ENCODE measurements around the gene KCNN3. TPM values are rescaled to one million over a fixed set of nuclear protein-coding genes. Genes with fewer than 3 reads are reported as not detected.
A peak's percentile ranks its signal among the peaks of the same experiment; 100 is the strongest.

KCNN3 gene
- total RNA-seq, 1 experiment from 2014 or later = 0.26 TPM

- Histone ChIP-seq H2AFZ (ENCODE audit: low read length) (no peak overlapping the region), H3K79me2 (ENCODE audit: low read length) (no peaks in the 10 kb centered on the region), H3K9me3 (ENCODE audit: low read length) (no peaks in the 10 kb centered on the region), H3K27me3 (ENCODE audit: low read length) (peaks cover 9% of the 10 kb centered on the region; the same call in 1 of the 2 replicates), H3K36me3 (ENCODE audit: low read depth, low read length) (no peaks in the 10 kb centered on the region), H4K20me1 (ENCODE audit: low read length) (no peaks in the 10 kb centered on the region), H3K4me2 (ENCODE audit: low read length) (no peak overlapping the region), H3K27ac (ENCODE audit: low read length) (no peak overlapping the region), H3K9ac (ENCODE audit: low read length) (no peak overlapping the region), H3K4me1 (ENCODE audit: insufficient read depth, low read length) (no peaks in the 10 kb centered on the region), H3K4me3 (ENCODE audit: low read length) (no peak overlapping the region), H3F3A (ENCODE audit: low read length, unreplicated experiment) (no peaks in the 10 kb centered on the region), H3K9me2 (replicated peaks; ENCODE audit: low read length) (no peaks in the 10 kb centered on the region)
- BruUV-seq (replicated peaks) = no TSS peak
- TF ChIP-seq EZH2 (IDR thresholded peaks at IDR 0.05; ENCODE audit: low read length, unreplicated experiment) (no peak), EZH2phosphoT487 (IDR thresholded peaks at IDR 0.05; ENCODE audit: borderline replicate concordance, low read length) (no peak)
- TF ChIP-seq, protein P1, sequence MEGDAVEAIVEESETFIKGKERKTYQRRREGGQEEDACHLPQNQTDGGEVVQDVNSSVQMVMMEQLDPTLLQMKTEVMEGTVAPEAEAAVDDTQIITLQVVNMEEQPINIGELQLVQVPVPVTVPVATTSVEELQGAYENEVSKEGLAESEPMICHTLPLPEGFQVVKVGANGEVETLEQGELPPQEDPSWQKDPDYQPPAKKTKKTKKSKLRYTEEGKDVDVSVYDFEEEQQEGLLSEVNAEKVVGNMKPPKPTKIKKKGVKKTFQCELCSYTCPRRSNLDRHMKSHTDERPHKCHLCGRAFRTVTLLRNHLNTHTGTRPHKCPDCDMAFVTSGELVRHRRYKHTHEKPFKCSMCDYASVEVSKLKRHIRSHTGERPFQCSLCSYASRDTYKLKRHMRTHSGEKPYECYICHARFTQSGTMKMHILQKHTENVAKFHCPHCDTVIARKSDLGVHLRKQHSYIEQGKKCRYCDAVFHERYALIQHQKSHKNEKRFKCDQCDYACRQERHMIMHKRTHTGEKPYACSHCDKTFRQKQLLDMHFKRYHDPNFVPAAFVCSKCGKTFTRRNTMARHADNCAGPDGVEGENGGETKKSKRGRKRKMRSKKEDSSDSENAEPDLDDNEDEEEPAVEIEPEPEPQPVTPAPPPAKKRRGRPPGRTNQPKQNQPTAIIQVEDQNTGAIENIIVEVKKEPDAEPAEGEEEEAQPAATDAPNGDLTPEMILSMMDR (conservative IDR thresholded peaks at IDR 0.05; ENCODE audit: low read depth, low read length) = no peak
- ATAC-seq = no peak
- POLR2A ChIA-PET (ENCODE audit: unreplicated experiment) = no interaction called here
- intact Hi-C loops (cut with micrococcal nuclease) = no loop called here
- CTCF ChIA-PET = no interaction called here
- no peak for DNase-seq
Observed at GRCh38 chr1:154716011-154716410, 154.1 kb downstream of the KCNN3 start.

- Histone ChIP-seq H3K9me2 (replicated peaks; ENCODE audit: low read length) (no peaks in the 10 kb centered on the region), H3K4me3 (ENCODE audit: low read length) (no peak overlapping the region), H3K9me3 (ENCODE audit: low read length) (no peaks in the 10 kb centered on the region), H3K9ac (ENCODE audit: low read length) (no peak overlapping the region), H2AFZ (ENCODE audit: low read length) (no peak overlapping the region), H3K4me1 (ENCODE audit: insufficient read depth, low read length) (no peaks in the 10 kb centered on the region), H3K79me2 (ENCODE audit: low read length) (no peaks in the 10 kb centered on the region), H4K20me1 (ENCODE audit: low read length) (no peaks in the 10 kb centered on the region), H3K4me2 (ENCODE audit: low read length) (no peak overlapping the region), H3F3A (ENCODE audit: low read length, unreplicated experiment) (no peaks in the 10 kb centered on the region), H3K27me3 (ENCODE audit: low read length) (peaks cover 9% of the 10 kb centered on the region; the same call in 1 of the 2 replicates), H3K36me3 (ENCODE audit: low read depth, low read length) (no peaks in the 10 kb centered on the region), H3K27ac (ENCODE audit: low read length) (no peak overlapping the region)
- no peak for TF ChIP-seq EZH2phosphoT487 (IDR thresholded peaks at IDR 0.05; ENCODE audit: borderline replicate concordance, low read length)
- TF ChIP-seq EZH2 (IDR thresholded peaks at IDR 0.05; ENCODE audit: low read length, unreplicated experiment) = no peak
- TF ChIP-seq, protein P1 (conservative IDR thresholded peaks at IDR 0.05; ENCODE audit: low read depth, low read length) = no peak
- ChIA-PET CTCF (no interaction called here), POLR2A (ENCODE audit: unreplicated experiment) (interaction anchor here (0.6 kb wide), 1 partner anchor 120 kb away, joined by 3 read pairs; no protein-coding TSS in a partner anchor)
- ATAC-seq (no peak), DNase-seq (no peak)
- intact Hi-C loops (cut with micrococcal nuclease) = no loop called here
- BruUV-seq (replicated peaks) = no TSS peak
Observed at GRCh38 chr1:154715385-154715784, 154.7 kb downstream of the KCNN3 start.

- Histone ChIP-seq H3K4me3 (ENCODE audit: low read length) (no peak overlapping the region), H3K9me3 (ENCODE audit: low read length) (no peaks in the 10 kb centered on the region), H3K9ac (ENCODE audit: low read length) (no peak overlapping the region), H3K27me3 (ENCODE audit: low read length) (peaks cover 9% of the 10 kb centered on the region; the same call in 1 of the 2 replicates), H3K9me2 (replicated peaks; ENCODE audit: low read length) (no peaks in the 10 kb centered on the region), H3K4me1 (ENCODE audit: insufficient read depth, low read length) (no peaks in the 10 kb centered on the region), H3F3A (ENCODE audit: low read length, unreplicated experiment) (no peaks in the 10 kb centered on the region), H3K4me2 (ENCODE audit: low read length) (no peak overlapping the region), H3K27ac (ENCODE audit: low read length) (no peak overlapping the region), H3K36me3 (ENCODE audit: low read depth, low read length) (no peaks in the 10 kb centered on the region), H4K20me1 (ENCODE audit: low read length) (no peaks in the 10 kb centered on the region), H3K79me2 (ENCODE audit: low read length) (no peaks in the 10 kb centered on the region), H2AFZ (ENCODE audit: low read length) (no peak overlapping the region)
- TF ChIP-seq, protein P1 (conservative IDR thresholded peaks at IDR 0.05; ENCODE audit: low read depth, low read length) = no peak
- no peak for TF ChIP-seq EZH2phosphoT487 (IDR thresholded peaks at IDR 0.05; ENCODE audit: borderline replicate concordance, low read length)
- TF ChIP-seq EZH2 (IDR thresholded peaks at IDR 0.05; ENCODE audit: low read length, unreplicated experiment) = no peak
- DNase-seq (peak; percentile 32), ATAC-seq (peak; percentile 38; the same call in 1 of the 2 replicates)
- ChIA-PET CTCF (no interaction called here), POLR2A (ENCODE audit: unreplicated experiment) (no interaction called here)
- BruUV-seq (replicated peaks) = no TSS peak
- intact Hi-C loops (cut with micrococcal nuclease) = no loop called here
Observed at GRCh38 chr1:154714638-154715037, 155.4 kb downstream of the KCNN3 start.
